Fibroblast of lung (primary cell): Measurements from ENCODE around the gene ZNF341.

Experiments
- EZH2 ChIP-seq: IDR thresholded peaks from 2 replicates; pipeline ENCODE4 v1.5.1; 2012; ENCODE audit warnings: low read length, control low read depth, mild to moderate bottlenecking; ENCODE audit errors: missing control alignments
- TF ChIP-seq, protein P1 (sequence below), 2 donors: IDR thresholded peaks in 1 of 2; conservative IDR thresholded peaks in 1 of 2; 1 replicate in 1 of 2; 2 replicates in 1 of 2; pipeline ENCODE4 v1.5.1; 2011 to 2012; ENCODE audit warnings: low read length in 2 of 2, control low read depth in 1 of 2, inconsistent platforms in 1 of 2, low read depth in 1 of 2, mild to moderate bottlenecking in 1 of 2

DNA sequence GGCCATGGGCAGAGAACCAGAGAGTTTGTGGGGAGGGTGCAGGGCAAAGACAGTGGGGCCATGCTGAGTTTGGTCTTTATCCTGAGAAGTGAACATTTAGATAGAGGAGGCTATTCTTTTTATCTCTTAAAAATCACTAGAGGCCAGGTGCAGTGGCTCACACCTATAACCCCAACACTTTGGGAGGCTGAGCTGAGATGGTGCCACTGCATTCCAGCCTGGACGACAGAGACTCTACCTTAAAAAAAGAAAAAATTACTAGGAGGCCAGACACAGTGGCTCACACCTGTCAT lies 20.4 kb upstream of the ZNF341 start:
- TF ChIP-seq, protein P1, sequence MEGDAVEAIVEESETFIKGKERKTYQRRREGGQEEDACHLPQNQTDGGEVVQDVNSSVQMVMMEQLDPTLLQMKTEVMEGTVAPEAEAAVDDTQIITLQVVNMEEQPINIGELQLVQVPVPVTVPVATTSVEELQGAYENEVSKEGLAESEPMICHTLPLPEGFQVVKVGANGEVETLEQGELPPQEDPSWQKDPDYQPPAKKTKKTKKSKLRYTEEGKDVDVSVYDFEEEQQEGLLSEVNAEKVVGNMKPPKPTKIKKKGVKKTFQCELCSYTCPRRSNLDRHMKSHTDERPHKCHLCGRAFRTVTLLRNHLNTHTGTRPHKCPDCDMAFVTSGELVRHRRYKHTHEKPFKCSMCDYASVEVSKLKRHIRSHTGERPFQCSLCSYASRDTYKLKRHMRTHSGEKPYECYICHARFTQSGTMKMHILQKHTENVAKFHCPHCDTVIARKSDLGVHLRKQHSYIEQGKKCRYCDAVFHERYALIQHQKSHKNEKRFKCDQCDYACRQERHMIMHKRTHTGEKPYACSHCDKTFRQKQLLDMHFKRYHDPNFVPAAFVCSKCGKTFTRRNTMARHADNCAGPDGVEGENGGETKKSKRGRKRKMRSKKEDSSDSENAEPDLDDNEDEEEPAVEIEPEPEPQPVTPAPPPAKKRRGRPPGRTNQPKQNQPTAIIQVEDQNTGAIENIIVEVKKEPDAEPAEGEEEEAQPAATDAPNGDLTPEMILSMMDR (conservative IDR thresholded peaks at IDR 0.05 in 1 of 2, IDR thresholded peaks at IDR 0.05 in 1 of 2; ENCODE audit: low read depth in 1 of 2, low read length in 2 of 2), result no peak
- TF ChIP-seq EZH2, result no peak
